GM15510 (cell line): ENCODE results near the gene ETV7.

Experiments used
- POLR2A ChIP-seq: IDR thresholded peaks from 3 replicates; pipeline ENCODE4 v1.6.1; 2011; ENCODE audit warnings: borderline replicate concordance; ENCODE audit not compliant: insufficient read length; ENCODE audit errors: extremely low read depth

Gene ETV7

GRCh38 chr6:36402481-36402880 is 15.0 kb upstream of the ETV7 start:
- no peak for TF ChIP-seq POLR2A

DNA sequence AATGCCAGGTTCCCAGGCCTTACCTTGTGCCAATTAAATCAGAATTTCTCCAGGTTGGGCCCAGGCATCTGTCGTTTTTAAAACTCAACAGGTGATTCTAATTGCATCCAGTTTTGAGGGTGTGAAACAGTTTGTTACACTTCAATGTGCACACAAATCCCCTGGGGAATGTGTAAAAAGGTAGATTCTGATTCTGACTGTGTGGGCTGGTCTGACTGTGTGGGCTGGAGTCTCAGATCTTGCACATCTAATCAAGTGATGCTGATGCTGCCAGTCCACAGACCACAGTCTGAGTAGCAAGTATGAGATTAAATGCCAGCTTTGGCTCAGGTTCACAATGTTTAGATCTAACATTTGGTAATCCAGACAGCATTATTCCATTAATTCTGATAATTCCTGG is 12.5 kb upstream of the ETV7 start:
- TF ChIP-seq POLR2A = no peak

DNA sequence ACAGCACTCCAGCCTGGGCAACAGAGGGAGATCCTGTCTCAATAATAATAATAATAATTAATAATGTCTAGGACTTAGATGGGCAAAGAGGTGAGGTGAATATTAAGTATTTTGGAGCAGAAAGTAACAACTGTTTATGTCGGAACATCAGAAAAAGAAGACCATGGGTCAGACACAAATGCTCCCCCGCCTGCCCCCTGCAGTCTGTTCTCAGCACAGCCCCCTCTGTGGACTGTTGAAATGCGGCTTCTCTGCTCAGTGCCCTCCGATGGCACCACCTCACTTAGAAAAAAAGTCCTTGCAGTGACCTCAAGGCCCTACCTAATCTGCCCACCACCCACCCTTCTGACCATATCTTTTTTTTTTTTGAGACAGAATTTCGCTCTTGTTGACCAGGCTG is 5.2 kb upstream of the ETV7 start:
- TF ChIP-seq POLR2A = no peak

GRCh38 chr6:36389353-36389752 is 1.9 kb upstream of the ETV7 start:
- no peak for TF ChIP-seq POLR2A

DNA sequence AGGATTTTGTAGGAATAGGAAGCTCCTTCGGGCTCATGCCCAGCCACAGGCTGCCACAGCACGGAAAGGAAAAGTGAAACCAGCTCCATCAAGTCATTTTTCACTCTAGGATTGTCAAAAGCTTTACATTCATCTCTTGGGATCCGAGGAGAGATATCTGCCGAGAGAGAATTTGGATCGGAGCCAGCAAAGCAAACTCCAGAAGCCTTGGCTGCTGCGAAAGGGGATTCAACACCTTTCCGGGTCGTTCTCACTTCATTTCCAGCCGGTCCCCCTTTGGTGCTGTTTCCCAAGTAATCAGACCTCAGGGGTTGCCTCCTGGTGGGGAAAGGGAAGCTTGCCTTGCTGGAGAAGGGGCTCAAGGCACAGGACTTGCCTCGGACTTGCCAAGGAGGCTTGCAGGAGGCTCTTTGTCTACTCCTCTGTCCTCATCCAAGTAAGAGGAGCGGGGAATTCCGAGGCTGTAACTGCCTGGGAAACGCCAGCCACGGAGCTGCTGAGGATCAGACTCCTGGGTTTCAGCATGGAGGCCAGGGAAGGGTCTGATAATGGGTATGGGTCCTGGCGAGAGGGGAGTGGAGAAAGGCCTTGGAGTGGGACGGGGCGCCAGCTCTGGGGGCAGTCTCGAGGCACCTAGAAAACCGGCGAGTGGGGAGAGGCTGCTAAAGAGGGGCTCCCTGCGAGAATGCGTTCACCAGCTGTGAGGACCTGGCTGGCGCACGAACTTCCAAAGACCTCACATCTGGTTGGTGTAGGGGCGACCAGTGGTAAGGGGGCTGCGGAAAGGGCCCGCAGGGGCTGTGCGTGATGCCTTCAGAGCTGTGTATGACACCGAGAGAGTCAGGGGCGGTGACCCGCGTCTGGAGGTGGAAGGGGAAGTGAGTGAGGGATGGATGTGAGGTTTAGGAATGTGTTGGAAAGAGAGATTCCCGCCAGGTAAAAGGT is 702 bp downstream of the ETV7 start:
- TF ChIP-seq POLR2A = no peak

GRCh38 chr6:36384095-36384494 is 3.4 kb downstream of the ETV7 start:
- TF ChIP-seq POLR2A = no peak

GRCh38 chr6:36383606-36384005 is 3.9 kb downstream of the ETV7 start:
- TF ChIP-seq POLR2A = no peak

GRCh38 chr6:36382976-36383375 is 4.5 kb downstream of the ETV7 start:
- TF ChIP-seq POLR2A = no peak

GRCh38 chr6:36381502-36382389 is 5.7 kb downstream of the ETV7 start:
- no peak for TF ChIP-seq POLR2A

GRCh38 chr6:36380166-36380565 is 7.3 kb downstream of the ETV7 start:
- no peak for TF ChIP-seq POLR2A

DNA sequence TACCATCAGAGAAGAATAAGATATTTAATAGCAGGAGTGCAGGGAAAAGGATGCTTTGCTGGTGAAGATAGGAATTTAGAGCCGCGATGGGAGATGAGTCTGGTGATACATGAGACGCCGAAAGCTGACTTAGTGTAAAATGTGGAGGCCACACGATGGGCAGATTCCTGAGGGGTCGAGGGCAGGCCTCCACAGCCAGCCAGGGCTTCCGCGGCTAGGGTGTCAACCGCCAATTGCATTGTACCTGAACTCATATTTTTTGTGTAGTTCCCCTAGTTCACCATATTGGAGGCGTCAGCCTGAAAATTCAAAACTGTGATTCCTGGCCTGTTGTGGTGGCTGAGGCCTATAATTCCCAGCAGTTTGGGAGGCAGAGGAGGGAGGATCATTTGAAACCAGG is 8.5 kb downstream of the ETV7 start:
- no peak for TF ChIP-seq POLR2A

GRCh38 chr6:36378243-36378920 is 9.1 kb downstream of the ETV7 start:
- no peak for TF ChIP-seq POLR2A

GRCh38 chr6:36377594-36377993 is 9.9 kb downstream of the ETV7 start:
- TF ChIP-seq POLR2A = no peak

DNA sequence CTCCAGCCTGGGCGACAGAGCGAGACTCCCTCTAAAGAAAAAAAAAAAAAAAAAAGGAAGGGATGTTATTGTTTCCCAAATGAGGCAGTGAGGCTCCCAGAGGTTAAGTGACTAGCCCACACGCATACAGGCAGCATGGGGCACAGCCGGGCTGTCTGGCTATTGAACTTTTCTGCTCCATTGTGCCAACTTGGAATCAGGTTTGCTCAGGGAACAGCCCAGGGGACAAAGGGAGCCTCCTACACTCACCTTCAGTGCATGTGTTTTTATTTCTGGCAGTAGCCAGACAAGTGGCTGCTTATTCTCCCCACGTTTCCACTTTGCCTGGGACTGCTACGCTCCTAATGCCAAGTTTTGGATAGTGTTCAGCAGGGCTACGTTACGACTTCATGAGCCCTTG is 10.7 kb downstream of the ETV7 start:
- TF ChIP-seq POLR2A = no peak

DNA sequence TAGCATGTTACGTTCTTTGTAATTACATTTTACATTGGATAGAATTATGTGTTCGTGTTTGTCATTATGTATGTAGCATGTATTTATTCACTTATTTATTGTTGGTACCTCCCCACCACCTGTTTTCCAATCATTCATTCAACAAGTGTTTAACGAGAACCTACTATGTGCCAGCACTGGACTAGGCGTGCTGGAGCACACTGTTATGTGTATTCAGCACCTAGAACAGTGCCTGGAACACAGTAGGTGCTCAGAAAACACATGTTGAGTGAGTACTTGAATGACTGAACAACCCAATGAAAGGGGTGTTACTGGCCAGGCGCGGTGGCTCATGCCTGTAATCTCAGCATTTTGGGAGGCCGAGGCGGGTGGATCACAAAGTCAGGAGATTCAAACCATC is 11.3 kb downstream of the ETV7 start:
- no peak for TF ChIP-seq POLR2A
